Stimulated activated CD8-positive, alpha-beta memory T cell treated with anti-CD3 and anti-CD28 coated beads, Interleukin-15, amount 100 ng/mL, for 1 hour (primary cell): ENCODE data around the gene GAP43.
"Not testable (repeated sequence)": the region's sequence is repeated elsewhere in the genome, so short reads cannot be mapped to it uniquely, and the experiment has no call there.

Source experiments
- DNase-seq: peaks from one replicate; pipeline ENCODE4 v3.0.0-alpha.2; 2020; ENCODE audit warnings: low read depth

The GAP43 gene

GRCh38 chr3:115698851-115699591 lies 75.7 kb downstream of the GAP43 start:
- DNase-seq: no peak

- DNase-seq: no peak
Measured at GRCh38 chr3:115699706-115700105, 76.4 kb downstream of the GAP43 start.

DNA sequence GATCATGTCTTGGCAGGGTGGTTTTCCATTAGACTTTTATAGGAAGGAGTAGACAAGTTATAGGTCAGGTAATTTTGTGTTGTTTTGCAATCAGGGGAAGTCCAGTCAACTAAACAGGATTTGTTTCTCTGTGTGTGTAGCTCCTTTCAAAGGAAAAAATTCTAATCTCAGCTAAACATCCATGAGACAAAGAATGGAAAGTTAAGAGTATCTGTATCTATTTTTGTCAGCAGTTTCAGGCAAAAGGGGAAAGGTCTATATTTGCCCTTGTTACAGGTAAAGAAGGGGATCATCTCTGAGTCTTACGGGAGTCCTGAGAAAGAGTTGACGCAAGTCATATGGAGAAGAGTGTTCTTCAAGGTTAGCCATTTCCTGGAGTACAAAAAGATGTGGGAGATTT lies 79.3 kb downstream of the GAP43 start:
- DNase-seq: no peak

DNA sequence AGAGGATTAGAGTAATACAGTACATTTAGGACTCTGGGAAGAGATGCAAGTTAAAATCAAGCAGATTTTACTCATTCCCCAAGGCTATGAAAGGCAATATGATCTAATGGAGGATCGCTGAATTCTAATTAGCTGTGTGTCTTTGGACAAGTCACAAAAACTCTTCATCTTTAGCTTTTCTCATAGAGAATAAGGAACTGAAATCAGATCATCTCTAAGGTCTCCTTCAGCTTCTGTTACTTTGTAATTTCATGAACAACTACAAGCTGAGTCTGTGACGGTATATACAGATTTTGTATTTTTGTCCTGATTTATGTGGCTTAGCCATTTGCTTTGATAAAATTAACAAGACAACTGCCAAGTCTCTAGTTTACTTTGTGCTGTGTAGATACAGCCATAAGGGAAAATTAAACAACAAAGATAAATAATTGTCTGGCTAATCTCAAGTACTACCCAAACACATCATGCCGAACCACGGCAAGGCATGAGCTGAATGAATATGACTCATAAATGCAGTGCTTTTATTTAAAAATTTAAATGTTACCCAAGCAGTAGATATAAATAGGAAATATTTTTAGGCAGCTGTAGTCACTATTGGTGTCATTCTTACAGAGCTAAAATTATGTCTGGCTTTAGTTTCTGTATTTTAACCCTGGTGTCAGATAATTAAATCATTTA lies 81.5 kb downstream of the GAP43 start:
- no peak for DNase-seq

DNA sequence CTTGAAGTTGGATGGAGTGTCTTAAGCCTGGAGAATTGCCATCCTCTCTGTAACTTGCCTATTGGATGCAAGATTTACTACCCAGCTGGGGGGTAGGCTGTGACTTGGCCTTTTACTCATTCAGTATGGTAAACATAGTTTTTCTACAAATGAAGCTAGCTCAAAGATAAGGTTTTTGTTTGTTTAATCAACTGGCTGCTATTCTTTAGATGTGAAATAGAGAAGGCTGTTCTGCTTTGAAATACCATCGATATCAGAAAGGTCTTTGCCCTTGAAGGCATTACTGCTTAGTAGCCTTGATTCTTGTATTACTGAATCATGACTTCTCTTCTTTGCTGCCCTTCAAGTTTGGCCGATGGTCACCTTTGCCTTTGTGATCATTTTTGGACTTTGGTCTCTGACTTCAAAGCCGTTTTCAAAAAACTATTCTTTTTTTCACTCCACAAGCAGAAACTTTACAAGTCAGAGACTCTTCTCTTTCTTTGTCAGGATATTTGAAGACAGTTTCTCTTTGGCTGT lies 83.1 kb downstream of the GAP43 start:
- no peak for DNase-seq

- DNase-seq: no peak
Measured at GRCh38 chr3:115708540-115708939, 85.2 kb downstream of the GAP43 start.

- no peak for DNase-seq
Measured at GRCh38 chr3:115709093-115709492, 85.8 kb downstream of the GAP43 start.

- no peak for DNase-seq
Measured at GRCh38 chr3:115709931-115710330, 86.6 kb downstream of the GAP43 start.

- DNase-seq: no peak
Measured at GRCh38 chr3:115710799-115711198, 87.5 kb downstream of the GAP43 start.

- no peak for DNase-seq
Measured at GRCh38 chr3:115712871-115713270, 89.6 kb downstream of the GAP43 start.

DNA sequence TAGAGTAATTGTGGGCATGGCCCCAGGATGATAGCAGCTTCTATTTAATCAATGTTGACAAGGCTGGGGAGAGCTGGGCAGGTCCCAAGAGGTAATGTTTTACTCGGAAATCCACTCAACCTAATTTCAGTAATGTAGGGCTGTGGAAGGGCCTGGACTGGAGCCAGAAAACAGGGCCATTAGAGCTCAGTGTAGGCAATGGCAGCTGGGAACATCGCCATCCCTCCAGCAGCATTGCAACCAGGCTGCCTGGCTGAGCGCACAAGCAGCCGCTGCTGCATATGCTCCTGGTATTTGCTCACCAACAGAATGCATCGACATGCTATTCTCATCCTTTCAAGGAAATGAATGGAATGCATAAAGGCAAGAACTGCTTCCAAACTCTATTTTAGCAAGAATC lies 90.0 kb downstream of the GAP43 start:
- DNase-seq: no peak

DNA sequence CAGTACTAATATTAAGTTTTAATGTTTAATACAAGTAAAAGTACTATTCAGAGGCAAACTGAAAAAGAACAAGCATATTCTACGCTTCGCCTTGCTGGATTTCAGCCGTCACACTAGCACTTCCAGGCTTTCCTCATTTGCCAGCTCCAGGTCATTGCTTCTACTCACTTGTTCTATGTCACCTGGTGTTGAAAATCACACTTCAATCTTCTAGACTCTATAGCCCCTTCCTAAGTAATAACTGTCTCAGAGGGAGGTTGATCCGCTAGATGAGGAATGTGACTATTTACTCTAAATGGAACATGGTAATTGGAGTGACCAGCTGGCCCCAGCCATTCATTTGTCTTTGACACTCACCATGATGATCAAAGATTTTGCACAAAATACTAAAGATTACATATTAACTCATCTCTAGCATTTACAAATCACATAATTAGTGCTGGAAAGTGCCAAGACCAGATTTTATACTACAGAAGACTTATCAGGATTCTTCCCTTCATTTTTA lies 92.0 kb downstream of the GAP43 start:
- no peak for DNase-seq

- no peak for DNase-seq
Measured at GRCh38 chr3:115720983-115721382, 97.7 kb downstream of the GAP43 start.

GRCh38 chr3:115725800-115726199 lies 102.5 kb downstream of the GAP43 start:
- no peak for DNase-seq

GRCh38 chr3:115727135-115727534 lies 103.8 kb downstream of the GAP43 start:
- no peak for DNase-seq

DNA sequence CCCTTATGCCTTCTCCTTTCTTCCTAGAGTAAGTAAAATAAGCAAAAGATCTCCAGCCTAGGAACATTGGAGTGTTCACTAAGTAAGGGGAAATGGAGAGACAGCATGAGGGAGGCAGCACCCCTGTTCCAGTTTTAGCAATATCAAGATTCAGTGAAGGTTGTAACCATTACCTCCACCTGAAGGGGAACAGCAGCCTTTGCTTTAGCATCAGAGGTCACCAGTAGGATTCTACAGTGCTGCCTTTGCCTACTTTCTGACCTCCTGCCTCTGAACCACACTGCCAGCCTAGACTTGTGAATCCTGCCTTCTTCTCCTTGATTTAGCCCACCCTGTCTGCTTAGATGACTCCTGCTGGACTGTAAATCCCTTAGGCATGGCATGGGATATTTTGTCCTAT lies 104.7 kb downstream of the GAP43 start:
- no peak for DNase-seq

GRCh38 chr3:115736341-115736740 lies 113.0 kb downstream of the GAP43 start:
- DNase-seq: not testable (repeated sequence)

DNA sequence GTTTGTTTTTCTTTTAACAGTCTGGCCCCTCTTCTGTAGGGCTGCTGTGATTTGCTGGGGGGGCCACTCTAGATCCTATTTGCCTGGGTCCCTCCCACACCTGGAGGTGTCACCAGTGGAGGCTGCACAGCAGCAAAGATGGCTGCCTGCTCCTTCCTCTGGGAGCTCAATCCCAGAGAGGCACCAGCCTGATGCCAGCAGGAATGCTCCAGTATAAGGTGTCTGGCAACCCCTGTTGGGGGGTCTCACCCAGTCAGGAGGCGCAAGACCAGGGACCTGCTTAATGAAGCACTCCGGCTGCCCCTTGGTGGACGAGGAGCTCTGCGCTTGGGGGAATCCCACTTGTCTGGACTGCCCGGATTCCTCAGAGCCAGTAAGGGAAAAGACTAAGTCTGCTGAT lies 118.3 kb downstream of the GAP43 start:
- DNase-seq: no peak

GRCh38 chr3:115744516-115744915 lies 121.2 kb downstream of the GAP43 start:
- not testable (repeated sequence) for DNase-seq

GRCh38 chr3:115752978-115753377 lies 129.7 kb downstream of the GAP43 start:
- DNase-seq: not testable (repeated sequence)

DNA sequence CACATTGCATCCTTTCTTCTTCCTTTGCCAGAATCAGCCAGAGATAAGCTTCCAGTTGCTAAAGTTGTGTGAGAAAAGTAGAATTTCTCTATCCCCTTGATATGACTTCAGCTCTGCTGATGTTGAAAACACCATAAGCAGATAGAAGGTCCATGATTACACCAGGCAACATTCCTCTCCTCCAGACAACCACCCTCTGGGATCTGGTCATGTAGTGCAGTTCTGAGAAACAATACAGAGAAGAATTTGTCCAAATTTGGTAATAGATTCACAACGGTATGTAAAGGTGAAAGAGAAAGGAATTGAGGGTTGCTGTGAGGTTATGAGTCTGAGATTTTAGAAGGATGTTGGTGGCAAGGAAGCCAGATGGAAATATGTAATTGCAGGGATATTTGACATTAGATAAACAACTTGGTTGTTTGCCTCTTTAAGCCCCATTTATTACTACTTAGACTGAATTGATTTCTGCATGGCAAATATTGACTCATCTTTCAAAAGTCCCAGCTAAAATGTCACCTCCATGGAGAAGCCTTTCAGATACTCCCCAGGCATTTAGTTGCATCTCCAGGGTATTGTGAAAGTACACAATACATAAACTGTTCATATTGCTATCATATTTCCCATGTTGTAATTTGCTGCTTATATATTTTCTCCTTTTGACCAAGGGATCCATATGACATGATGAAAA lies 134.9 kb downstream of the GAP43 start:
- DNase-seq: no peak

GRCh38 chr3:115760716-115761115 lies 137.4 kb downstream of the GAP43 start:
- DNase-seq: no peak

GRCh38 chr3:115761927-115762305 lies 138.6 kb downstream of the GAP43 start:
- DNase-seq: no peak
